D721Med (cell line): Measurements from ENCODE around the gene MEOX1.

Source experiments
- DNase-seq: peaks from one replicate; pipeline ENCODE4 v3.0.0; 2011; ENCODE audit warnings: low spot score; ENCODE audit not compliant: insufficient read length
- FAIRE-seq: peaks from 2 replicates; lab custom pipeline; 2011; peaks lifted over from hg19 to GRCh38; lab: Jason Lieb, UNC
- CTCF ChIP-seq: IDR thresholded peaks from 2 replicates; pipeline ENCODE4 v1.5.1; 2012; ENCODE audit warnings: mild to moderate bottlenecking, control low read depth; ENCODE audit not compliant: insufficient read depth; ENCODE audit errors: missing control alignments

The MEOX1 gene

DNA sequence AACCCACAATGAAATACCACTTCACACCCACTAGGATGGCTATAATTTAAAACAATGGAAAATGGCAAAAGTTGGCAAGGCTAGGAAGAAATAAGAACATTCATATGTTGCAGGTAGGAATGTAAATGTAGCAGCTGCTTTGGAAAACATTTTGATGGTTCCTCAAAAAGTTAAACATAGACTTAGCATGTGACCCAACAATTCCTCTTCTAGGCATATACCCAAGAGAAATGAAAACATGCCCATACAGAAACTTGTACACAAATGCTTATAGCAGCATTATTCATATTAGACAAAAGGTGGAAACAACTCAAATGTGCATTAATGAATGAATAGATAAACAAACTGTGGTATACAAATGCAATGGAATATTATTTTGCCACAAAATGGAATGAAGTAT is 36.1 kb downstream of the MEOX1 start:
- no peak for TF ChIP-seq CTCF
- DNase-seq (no peak), FAIRE-seq (no peak)

DNA sequence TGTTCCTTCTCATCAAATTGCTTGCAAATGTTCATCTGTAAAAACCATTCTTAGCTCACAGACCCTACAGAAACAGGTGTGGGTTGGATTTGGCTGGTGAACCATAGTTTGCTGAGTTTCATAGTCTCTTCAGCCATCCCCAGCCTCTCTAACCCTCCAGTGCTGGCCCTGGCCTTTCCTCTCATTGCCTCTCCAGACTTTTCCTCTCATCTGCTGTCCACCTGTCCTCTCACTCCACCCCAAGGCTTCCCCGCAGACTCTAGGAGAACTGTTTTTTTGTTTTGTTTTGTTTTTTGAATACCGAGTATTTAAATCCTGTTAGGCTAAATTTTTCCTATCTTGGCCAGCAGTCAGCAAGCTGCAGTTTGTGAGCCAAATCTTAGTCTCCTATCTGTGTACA is 41.1 kb downstream of the MEOX1 start:
- no peak for FAIRE-seq

GRCh38 chr17:43620147-43620546 is 41.6 kb downstream of the MEOX1 start:
- FAIRE-seq, result no peak
- no peak for DNase-seq
- no peak for TF ChIP-seq CTCF

More for the DNA sequence above, 41.1 kb downstream of the MEOX1 start:
- no peak for TF ChIP-seq CTCF
- no peak for DNase-seq

- no peak for TF ChIP-seq CTCF
- DNase-seq, result no peak
- no peak for FAIRE-seq
These were observed 42.0 kb downstream of the MEOX1 start for GRCh38 chr17:43619705-43620104.

DNA sequence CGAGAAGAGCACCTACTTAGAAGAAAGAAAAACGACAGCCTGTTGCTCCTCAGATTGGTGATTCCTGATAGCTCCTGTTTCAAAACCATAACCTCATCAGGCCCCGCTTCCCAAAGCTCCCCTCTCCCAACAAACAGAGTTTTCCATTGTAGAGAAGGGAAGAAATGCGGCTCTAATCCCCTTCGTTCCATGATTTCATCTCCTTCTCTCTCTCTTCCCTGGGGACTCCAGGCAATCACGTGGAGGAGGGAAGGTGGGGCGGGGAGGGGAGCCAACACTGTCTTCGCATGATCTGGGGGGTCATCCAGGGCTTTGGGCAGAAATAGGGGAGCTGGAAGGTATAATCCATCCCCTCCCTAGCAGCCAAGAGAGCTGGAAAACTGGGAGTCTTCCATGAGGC is 43.4 kb downstream of the MEOX1 start:
- no peak for TF ChIP-seq CTCF
- DNase-seq, result no peak
- no peak for FAIRE-seq

DNA sequence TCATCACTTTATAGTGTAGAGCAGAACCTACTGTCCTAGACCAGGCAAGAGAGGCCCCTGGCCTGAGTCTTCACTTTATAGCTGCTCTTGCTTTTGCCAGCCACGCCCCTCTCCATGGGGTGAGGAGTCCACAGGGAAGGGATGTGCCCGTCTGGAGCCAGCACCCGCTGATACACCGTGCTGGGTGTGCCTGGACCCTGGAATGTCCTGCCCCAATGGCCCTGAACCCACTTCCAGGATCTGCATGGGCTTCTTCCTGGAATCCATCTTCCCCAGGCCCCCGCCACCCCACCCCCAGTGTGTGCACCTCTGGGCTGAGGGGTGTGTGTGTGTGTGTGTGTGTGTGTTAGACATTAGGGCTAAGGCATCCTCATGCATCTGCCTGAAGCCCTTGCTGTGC is 44.9 kb downstream of the MEOX1 start:
- DNase-seq, result no peak
- no peak for FAIRE-seq
- no peak for TF ChIP-seq CTCF

GRCh38 chr17:43616421-43616820 is 45.3 kb downstream of the MEOX1 start:
- FAIRE-seq (no peak), DNase-seq (no peak)
- TF ChIP-seq CTCF, result no peak
